NCI-H187 (cell line): ENCODE data around the gene PEBP1.

Experiments
- DNase-seq, 2 experiments: peaks; one replicate each; lab custom pipeline; 2025; lab: John Stamatoyannopoulos, UW

PEBP1 gene

DNA sequence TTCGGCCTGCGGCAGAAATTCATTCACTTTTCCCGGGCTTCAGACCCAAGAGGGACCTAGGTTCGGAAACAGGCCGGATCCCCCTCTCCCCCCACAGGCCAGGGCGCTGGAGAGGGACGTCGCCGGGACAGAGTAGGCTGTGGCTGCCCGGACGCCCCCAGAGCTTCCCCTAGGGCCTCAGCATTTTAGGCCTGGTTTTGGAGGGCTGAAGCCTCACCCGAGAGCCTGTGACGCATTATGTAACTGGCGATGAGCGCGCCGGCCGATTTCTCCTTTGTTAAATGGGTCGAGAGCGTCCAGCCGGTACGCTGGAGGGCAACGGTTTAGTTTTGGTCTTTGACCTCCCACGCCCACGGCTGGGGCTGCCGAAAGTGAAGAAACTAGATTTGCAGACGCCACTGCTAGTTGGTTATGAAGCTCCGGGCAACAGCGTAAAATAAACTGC lies 657 bp downstream of the PEBP1 start:
- no peak for DNase-seq

DNA sequence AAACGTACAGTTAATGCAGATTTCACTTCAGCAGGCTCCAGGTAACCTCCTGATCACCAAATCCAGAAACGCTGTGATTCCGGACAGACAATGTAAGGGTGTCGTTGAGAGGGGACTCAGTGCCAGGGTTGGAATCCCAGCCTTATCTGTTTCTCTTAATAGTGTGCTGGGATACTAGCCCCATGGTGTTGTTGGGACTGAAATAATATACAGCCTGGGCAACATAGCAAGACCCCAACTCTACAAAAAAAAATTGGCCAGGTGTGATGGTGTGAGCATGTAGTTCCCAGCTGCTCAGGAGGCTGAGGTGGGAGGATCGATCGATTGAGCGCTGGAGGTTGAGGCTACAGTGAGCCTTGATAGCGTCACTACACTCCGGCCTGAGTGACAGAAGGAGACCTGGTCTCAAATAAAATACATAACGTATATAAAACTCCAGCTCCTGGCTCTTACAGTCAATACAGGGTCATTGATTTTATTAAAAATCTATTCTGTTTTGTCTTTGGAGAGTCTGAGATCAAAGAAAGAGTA lies 1.3 kb downstream of the PEBP1 start:
- DNase-seq = no peak

DNA sequence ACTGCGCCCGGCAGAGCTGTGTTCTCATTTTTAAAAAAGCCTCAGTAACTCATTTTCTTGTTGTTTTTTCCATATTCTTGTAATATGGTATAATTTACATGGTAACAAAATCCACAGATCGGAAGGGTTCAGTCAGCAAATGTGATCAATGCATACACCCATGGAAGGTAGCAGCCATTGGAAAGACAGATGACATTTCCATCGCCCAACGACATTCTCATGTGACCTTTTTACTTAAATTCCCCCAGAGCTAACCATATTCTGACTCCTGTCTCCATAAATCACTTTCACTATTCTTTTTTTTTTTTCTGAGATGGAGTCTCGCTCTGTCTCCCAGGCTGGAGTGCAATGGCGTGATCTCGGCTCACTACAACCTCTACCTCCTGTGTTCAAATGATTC lies 4.9 kb downstream of the PEBP1 start:
- no peak for DNase-seq

DNA sequence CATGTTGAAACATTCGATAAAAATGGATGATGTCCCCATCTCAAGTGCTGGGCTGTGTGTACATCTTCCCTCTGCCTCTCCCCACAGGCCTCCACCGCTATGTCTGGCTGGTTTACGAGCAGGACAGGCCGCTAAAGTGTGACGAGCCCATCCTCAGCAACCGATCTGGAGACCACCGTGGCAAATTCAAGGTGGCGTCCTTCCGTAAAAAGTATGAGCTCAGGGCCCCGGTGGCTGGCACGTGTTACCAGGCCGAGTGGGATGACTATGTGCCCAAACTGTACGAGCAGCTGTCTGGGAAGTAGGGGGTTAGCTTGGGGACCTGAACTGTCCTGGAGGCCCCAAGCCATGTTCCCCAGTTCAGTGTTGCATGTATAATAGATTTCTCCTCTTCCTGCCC lies 8.6 kb downstream of the PEBP1 start:
- no peak for DNase-seq

DNA sequence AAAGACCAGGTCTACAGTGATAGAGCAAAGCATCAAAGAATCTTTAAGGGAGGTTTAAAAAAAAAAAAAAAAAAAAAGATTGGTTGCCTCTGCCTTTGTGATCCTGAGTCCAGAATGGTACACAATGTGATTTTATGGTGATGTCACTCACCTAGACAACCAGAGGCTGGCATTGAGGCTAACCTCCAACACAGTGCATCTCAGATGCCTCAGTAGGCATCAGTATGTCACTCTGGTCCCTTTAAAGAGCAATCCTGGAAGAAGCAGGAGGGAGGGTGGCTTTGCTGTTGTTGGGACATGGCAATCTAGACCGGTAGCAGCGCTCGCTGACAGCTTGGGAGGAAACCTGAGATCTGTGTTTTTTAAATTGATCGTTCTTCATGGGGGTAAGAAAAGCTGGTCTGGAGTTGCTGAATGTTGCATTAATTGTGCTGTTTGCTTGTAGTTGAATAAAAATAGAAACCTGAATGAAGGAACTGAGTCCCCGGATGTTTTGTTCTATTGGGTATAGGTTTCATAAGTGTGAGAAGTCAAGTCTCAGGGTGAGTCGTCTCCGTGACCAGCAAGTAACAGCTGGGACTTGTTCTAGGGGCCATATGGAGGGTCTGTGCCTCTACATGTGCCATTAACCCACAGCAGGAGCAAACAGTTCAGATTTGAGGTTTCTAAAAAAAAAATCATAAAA lies 9.3 kb downstream of the PEBP1 start:
- DNase-seq = no peak

DNA sequence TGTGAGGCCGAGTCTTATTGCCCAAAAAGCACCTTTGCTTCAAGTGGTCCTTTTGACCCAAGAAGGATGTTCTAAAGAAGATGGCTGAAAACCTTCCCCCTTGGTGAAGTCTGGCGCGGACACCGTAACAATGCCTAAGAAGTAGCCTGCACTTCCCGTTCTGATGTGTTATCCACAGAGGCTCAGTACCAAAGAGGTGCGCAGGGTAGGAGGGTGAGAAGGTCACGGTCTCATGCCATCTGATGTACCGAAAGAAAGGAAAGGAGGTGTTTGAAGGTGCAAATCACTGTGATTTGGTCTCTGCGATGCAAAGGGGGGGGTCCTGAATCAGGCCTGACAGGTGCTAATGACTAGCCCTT lies 9.9 kb downstream of the PEBP1 start:
- no peak for DNase-seq

DNA sequence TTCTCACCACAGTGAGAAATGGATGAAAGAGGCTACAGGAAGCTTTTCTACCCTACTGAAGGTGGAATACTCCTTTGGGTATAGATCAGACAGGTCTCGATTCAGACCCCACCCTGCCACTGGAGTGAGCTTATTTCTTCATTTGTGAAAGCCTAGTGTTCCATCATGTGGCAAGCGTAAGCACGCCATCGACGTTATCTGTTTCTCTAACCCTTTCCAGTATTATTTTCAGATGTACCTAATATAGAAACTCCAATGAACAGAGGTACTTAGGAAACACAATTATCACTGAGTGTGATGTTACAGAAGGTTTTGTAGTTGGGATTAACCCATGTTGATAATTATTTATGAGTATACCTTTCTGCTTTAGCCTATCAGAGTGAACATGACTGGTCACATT lies 12.4 kb downstream of the PEBP1 start:
- DNase-seq = no peak

DNA sequence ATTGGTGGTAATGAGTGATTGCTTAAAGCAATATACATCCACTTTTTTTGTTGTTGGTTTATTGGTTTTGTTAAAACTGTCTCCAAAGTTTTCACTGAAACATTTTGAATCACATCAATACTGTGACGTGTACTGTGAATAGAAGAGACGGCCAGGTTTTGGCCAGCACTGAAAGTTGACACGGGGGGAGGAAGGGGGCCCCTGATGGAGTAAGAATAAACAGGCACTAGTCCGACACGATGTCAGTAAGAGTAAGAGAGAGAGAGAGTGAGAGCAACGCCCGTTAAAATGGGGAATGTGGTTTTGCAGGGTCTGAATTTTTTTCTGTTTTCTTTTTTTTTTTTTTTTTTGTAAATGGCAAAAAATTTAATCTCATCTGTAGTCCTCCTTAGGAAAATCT lies 14.7 kb downstream of the PEBP1 start:
- DNase-seq = no peak

DNA sequence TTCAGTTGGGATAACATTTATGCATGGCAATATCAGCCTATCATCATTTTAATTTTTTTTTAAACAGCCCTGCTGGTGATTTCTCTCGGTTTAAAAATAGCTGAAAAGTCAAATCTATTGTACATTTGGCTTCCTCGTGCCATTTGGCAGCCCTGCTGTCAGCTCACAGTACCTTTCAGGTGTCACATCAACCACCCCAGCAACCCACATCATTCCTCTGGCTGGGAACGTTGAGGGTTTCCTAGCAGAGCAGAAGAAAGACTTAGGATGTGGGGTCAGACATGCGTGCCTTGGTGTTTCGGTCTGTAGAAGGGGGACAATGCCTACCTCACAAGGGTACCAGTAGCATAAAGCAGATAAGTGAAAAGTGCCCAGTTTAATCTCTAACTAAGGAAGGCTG lies 15.8 kb downstream of the PEBP1 start:
- no peak for DNase-seq

DNA sequence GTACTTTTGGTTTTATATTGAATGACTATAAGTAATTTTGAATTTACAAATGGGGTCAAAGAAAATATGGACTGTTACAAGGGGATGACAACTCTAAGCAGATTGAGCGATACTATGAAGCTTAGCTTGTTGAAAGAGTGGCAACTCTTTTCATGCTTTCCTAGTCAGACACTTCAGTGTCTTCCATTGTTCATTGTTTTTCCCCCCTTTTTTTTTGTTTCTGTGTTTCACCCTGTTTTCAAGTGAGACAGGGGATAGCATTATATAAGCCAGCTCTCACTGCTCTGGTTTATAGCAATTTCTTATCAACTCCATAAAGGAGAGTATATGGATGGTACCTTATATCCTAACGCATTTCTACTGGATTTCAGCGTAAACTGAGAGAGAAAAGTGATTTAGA lies 24.6 kb downstream of the PEBP1 start:
- DNase-seq = no peak

DNA sequence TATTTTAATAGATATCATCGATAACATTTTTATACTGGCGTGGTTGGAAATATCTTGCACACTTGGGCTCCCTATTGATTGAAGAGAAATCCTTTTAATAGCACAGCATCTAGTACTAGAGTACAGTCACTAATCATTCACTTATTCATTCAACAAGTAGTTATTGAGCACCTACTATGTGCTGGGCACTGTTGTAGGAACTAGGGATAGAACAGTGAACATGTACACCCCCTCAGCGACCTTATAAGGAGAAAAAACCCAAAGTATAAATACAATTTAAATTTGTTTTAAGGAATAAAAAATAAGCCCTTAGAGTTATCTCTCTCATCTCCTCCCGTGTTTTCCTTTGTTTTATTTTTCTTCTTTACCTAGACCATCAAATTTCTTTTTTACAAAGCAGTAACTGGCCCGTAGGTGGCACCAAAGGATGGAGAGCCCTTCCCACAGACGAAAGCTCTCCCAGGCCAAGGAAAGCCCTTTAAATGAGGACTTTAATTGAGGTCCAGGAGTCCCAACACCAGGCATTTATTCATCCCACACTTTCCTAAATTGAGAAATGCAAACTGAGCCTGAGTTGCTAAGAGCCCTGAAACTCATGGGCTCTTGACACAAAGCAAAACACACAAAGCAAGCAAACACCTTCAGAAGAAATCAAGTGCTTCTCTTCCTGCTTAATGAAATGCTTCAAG lies 29.0 kb downstream of the PEBP1 start:
- DNase-seq = no peak

DNA sequence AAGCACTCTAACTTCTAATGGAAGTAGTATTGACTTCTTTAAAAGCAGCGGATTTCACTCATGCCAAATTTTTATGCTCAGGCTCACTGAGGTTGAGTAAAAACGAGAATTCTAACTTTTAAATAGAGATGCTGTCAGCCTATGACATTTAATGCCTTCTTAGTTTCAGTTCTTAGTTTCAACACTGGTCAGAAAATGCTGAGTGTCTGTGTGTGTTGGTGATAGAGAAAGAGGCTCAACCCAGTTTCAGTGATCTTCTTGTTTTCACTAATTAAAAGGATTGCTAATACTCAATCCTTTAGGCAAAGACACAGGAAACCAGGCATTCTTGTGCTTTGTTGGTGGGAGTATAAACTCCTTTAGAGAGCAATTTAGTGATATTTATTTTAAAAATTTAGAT lies 31.0 kb downstream of the PEBP1 start:
- DNase-seq = no peak

DNA sequence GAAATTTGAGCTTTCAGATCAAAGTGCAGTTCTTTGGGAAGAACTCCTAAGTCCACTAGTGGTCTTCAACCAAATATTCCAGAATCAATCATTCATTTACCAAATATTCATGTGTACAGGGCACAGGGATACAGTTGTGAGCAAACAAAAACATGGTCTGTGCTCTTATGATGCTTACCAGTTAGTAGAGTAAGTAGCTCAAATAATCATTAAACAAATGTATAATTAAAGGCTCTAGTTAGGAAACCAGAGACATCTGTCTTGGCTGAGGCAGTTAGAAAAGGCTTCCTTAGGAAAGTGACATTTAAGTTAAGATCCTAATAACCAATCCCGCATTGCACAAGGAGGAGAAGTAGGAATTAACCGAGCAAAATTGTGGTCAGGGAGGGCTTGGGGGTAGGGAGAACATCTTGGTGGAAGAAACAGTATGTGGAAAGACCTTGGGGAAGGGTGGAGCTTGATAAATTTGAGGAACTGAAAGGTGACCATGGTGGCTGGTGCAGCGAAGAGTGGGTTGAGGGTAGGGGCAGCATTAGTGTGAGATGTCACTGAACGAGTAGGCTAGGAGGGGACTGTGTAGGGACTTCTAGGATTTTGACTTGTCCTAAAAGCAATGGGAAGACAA lies 40.0 kb downstream of the PEBP1 start:
- DNase-seq = no peak

DNA sequence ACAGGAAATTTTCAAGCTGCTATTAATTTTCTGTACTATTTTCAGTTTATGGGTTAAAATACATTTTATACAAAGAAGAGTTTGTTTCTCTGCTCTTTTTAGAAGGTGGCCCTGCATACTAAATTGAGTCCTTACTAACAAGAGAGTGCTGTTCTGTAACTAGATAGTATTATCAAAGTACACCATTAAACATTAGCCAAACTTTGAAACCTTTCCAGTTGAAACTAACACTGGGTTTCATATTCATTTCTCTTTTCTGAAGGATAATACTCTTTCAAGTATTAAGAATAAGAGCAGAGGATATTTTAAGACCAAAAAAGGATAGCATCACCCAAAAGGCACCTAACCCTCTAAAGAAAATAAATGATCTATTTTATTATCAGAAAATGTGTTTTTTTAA lies 47.2 kb downstream of the PEBP1 start:
- no peak for DNase-seq

DNA sequence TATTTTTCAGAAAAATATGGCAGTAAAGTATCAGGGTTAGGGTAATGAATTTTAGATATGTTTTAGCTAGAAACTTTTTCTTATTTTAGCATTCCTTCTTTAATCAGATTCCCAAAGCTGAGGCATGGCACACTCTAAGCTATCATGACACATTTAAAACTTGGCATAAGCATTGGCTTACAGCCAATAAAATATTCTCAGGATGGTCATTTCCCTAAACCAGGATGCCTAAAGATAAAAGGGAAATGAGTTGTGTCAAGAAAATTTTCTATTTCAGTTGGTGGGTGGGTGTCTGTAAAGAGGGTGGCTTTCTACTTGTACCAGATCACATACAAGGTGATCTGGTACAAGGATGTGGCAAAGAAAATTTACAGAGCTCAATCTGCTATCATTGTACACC lies 47.8 kb downstream of the PEBP1 start:
- DNase-seq = no peak

DNA sequence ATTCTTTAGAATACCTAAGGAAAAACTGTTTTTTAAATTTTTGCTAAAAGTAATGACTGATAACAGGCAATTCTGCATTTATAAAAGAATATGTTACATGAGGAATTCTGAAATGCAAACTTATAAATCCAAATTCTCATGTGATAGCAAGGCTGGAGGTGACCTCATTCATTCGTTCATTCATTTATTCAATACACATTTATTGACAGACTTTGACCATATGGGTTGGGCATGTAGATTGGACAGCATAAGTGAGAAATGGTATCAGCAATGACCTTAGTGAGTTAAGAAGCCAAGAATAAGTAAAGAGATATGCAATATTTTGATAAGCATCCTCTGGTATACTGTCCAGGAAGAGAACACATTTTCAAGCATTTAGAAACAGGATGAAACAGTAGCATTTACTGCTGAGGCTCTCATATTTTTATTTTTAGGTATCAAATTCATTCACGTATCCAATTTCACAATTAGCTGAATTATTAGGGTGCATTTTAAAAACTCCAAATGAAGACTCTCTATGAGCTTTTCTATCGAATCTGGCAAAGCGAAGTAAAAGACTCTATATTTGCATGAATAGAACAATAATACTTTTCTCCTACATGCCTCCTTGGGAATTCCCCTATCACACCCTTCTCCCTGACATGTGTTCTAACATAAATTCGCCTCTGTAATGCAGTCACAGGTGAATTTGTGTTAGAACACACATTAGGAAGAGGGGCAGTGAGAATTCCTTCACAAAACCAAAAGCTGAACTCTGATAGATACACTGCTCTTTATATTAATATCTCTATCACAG lies 49.9 kb downstream of the PEBP1 start:
- DNase-seq = no peak

DNA sequence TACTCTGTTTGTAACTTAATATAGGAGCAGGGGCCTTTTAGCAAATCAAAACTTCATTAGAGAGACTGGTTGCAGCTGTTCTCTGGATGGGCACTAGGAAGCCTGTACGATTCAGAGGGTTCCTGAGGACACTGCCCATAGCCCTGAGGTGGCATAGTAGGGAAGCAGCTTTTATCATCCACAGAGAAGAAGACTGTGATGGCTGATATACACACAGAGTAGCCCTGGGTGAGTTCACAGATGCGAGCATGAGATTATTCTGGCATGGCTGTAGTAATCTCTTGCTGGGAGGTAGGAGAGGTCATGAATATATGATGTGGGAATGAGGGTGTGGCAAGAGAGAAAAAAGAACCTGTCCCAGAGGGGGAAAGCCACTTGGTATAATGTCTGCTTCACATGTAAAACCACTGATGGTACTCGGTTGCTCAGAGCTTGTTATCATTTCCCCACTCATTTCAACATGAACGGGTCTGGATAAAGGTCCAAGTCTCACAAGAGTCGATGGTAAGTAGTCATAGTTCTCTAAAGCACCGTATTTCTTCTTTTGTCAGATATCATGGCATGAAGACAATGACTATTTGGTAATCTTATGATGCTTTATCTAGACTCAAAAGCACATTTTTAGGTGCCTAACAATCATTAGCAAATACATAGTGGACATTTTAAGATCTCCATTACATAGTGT lies 52.0 kb downstream of the PEBP1 start:
- DNase-seq = no peak

DNA sequence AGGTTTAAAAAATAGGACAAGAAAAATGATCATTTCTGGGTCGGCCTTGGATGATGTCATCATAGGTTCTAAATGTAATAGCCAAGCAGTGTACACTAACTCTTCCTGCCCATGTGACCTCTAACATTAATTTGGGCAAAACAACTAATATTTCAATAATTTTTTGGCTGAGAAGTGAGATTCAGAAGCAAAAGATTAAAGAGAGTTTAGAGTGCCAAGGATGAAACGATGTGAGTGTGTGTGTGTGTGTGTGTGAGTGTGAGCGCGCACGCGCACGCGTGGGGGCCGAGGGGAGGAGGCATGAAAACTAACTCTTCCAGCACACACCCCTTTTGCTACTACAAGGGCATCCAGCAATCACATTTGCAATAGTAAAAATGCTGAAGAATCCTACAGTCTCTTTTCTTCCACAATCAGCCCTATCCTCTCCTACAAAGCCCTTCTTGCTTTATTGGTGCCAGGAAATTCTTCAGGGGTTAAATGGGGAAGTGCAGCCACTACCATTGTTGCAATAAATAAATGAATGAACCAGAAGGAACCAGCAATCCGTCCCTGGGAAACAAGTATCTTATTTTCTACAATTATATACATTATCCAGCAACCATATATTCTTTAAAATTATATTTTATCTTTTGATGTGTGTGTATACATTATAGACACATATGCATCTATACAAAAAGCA lies 52.9 kb downstream of the PEBP1 start:
- DNase-seq = no peak

DNA sequence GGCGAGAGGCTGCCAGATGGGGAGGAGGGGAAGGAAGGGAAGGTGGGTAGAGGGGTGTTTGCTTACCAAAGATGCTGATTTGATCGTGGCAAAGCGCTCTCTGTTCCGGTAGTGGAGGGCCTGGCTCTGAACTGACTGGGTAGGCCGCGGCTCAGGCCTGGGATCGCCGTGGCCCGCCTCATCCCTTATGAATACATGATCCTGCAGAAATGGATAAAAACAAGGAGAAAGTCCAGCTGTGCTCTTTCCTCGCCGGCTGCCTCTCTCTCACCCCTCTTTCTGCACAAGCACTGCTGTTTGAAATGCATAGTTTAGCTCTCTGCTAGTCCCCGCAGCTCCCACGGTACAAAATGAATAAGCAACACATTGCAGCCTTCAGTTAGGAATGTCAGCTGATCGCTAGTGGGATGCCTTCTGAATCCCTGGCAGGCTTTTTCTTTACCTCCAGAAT lies 53.8 kb downstream of the PEBP1 start:
- DNase-seq = no peak

DNA sequence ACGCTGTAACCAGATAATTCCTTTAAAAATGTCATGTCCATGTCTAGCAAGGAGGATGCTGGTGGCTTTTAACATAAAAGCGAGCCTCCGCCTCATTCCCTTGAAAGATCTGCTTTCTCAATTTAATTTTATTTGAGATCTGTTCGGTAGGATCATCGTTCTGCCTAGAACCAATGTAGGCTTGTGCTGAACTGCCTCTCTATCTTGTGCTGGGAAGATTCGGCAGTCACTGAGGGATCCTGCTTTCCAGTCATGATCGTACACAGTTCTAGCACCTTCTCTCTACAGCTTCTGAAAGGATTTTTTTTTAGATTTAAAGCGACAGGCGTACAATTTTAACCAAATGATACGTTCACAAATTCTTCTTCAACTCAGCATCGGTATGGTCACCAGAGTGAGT lies 54.3 kb downstream of the PEBP1 start:
- DNase-seq = no peak

DNA sequence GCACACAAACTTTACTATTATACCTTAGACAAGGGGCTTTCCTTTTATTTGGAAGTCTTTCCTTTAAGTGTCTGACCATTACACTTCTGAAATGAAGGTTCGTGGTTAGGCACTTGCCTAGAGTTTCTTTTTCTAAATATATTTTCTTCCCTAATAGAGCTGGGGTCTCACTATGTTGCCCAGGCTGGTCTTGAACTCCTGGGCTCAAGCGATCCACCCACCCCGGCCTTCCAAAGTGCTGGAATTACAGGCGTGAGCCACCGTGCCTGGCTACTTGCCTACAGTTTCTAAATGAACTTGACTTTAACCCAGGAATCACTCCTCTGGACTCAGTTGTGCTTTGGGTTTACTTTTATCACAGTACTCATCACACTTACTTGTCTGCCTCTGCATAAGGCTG lies 57.6 kb downstream of the PEBP1 start:
- no peak for DNase-seq
